Measurements from ENCODE around the gene TEX19. TPM values are rescaled to one million over a fixed set of nuclear protein-coding genes. Genes with fewer than 3 reads are reported as not detected.
"Not testable (repeated sequence)": the region's sequence is repeated elsewhere in the genome, so short reads cannot be mapped to it uniquely, and the experiment has no call there.

TEX19 gene
- total RNA-seq, 4 donors from 2014 or later = not detected

- no peak overlapping the region for H3K4me3 ChIP-seq (ENCODE audit: low read depth, poor library complexity, severe bottlenecking)
- intact Hi-C loops (cut with DNase I; ENCODE audit: low total_unique reads) = no loop called here
- no peak for DNase-seq (ENCODE audit: low spot score in 2 of 2)
- TF ChIP-seq CTCF (IDR thresholded peaks at IDR 0.05) = no peak
- TF ChIP-seq POLR2A (IDR thresholded peaks at IDR 0.05) = no peak
- 72 to 79% methylated on average over 16 of the region's 16 CpGs for WGBS, 2 donors
These were observed 17.1 kb downstream of the TEX19 start for GRCh38 chr17:82376042-82376730.

- DNase-seq (ENCODE audit: low spot score in 2 of 2); intact Hi-C loops (cut with DNase I; ENCODE audit: low total_unique reads); H3K4me3 ChIP-seq (ENCODE audit: low read depth, poor library complexity, severe bottlenecking): not testable (repeated sequence)
- 64 to 68% methylated on average over 3 of the region's 5 CpGs for WGBS, 2 donors
These were observed 18.2 kb downstream of the TEX19 start for GRCh38 chr17:82377294-82377693.

- 69 to 78% methylated on average over 29 to 31 of the region's 31 CpGs for WGBS, 2 donors
- DNase-seq (ENCODE audit: low spot score in 2 of 2) = no peak
- TF ChIP-seq CTCF (IDR thresholded peaks at IDR 0.05) = no peak
- intact Hi-C loops (cut with DNase I; ENCODE audit: low total_unique reads) = no loop called here
- H3K4me3 ChIP-seq (ENCODE audit: low read depth, poor library complexity, severe bottlenecking) = no peak overlapping the region
These were observed 19.1 kb downstream of the TEX19 start for GRCh38 chr17:82377924-82378740.

GRCh38 chr17:82378741-82379021 is 19.6 kb downstream of the TEX19 start:
- intact Hi-C loops (cut with DNase I; ENCODE audit: low total_unique reads) = no loop called here
- no peak for TF ChIP-seq POLR2A (IDR thresholded peaks at IDR 0.05)
- no peak for TF ChIP-seq CTCF (IDR thresholded peaks at IDR 0.05)
- WGBS, 2 donors = 32 to 35% methylated on average over 7 to 10 of the region's 10 CpGs
- DNase-seq (ENCODE audit: low spot score in 2 of 2) = no peak
- H3K4me3 ChIP-seq (ENCODE audit: low read depth, poor library complexity, severe bottlenecking) = no peak overlapping the region

GRCh38 chr17:82380860-82381702 is 22.0 kb downstream of the TEX19 start:
- TF ChIP-seq POLR2A (IDR thresholded peaks at IDR 0.05) = no peak
- no peak for TF ChIP-seq CTCF (IDR thresholded peaks at IDR 0.05)
- intact Hi-C loops (cut with DNase I; ENCODE audit: low total_unique reads) = no loop called here
- no peak overlapping the region for H3K4me3 ChIP-seq (ENCODE audit: low read depth, poor library complexity, severe bottlenecking)
- 50 to 65% methylated on average over 23 of the region's 23 CpGs for WGBS, 2 donors
- no peak for DNase-seq (ENCODE audit: low spot score in 2 of 2)

- H3K4me3 ChIP-seq (ENCODE audit: low read depth, poor library complexity, severe bottlenecking); intact Hi-C loops (cut with DNase I; ENCODE audit: low total_unique reads); DNase-seq (ENCODE audit: low spot score in 2 of 2): not testable (repeated sequence)
- 59 to 64% methylated on average over 10 of the region's 10 CpGs for WGBS, 2 donors
These were observed 22.6 kb downstream of the TEX19 start for GRCh38 chr17:82381703-82382009.

- DNase-seq (ENCODE audit: low spot score in 2 of 2); H3K4me3 ChIP-seq (ENCODE audit: low read depth, poor library complexity, severe bottlenecking); intact Hi-C loops (cut with DNase I; ENCODE audit: low total_unique reads): not testable (repeated sequence)
- 79 to 82% methylated on average over 20 to 21 of the region's 21 CpGs for WGBS, 2 donors
These were observed 23.3 kb downstream of the TEX19 start for GRCh38 chr17:82382220-82382932.
